ENCODE measurements around the gene TTC23L. TPM values are rescaled to one million over a fixed set of nuclear protein-coding genes. Genes with fewer than 3 reads are reported as not detected.

The TTC23L gene
- total RNA-seq, 4 donors from 2014 or later = 0.48 to 7.0 (median 0.78) TPM

GRCh38 chr5:34930870-34931269 lies 91.9 kb downstream of the TTC23L start:
- no peak overlapping the region for H3K27ac ChIP-seq
- no peaks in the 10 kb centered on the region for H3K27me3 ChIP-seq
- no peaks in the 10 kb centered on the region for H3K9me3 ChIP-seq
- H3K4me1 ChIP-seq = peaks cover 38% of the 10 kb centered on the region
- DNase-seq (ENCODE audit: low spot score in 2 of 2) = no peak
- no peak for TF ChIP-seq POLR2A (IDR thresholded peaks at IDR 0.05)
- no peak for TF ChIP-seq POLR2AphosphoS5 (IDR thresholded peaks at IDR 0.05)
- no peak for TF ChIP-seq EP300 (IDR thresholded peaks at IDR 0.05)
- TF ChIP-seq, protein P1, sequence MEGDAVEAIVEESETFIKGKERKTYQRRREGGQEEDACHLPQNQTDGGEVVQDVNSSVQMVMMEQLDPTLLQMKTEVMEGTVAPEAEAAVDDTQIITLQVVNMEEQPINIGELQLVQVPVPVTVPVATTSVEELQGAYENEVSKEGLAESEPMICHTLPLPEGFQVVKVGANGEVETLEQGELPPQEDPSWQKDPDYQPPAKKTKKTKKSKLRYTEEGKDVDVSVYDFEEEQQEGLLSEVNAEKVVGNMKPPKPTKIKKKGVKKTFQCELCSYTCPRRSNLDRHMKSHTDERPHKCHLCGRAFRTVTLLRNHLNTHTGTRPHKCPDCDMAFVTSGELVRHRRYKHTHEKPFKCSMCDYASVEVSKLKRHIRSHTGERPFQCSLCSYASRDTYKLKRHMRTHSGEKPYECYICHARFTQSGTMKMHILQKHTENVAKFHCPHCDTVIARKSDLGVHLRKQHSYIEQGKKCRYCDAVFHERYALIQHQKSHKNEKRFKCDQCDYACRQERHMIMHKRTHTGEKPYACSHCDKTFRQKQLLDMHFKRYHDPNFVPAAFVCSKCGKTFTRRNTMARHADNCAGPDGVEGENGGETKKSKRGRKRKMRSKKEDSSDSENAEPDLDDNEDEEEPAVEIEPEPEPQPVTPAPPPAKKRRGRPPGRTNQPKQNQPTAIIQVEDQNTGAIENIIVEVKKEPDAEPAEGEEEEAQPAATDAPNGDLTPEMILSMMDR (IDR thresholded peaks at IDR 0.05) = no peak
- H3K36me3 ChIP-seq = peaks cover 9% of the 10 kb centered on the region
- 66% methylated on average over 4 of the region's 4 CpGs for WGBS
- peak overlapping the region; percentile 96 for H3K4me3 ChIP-seq

DNA sequence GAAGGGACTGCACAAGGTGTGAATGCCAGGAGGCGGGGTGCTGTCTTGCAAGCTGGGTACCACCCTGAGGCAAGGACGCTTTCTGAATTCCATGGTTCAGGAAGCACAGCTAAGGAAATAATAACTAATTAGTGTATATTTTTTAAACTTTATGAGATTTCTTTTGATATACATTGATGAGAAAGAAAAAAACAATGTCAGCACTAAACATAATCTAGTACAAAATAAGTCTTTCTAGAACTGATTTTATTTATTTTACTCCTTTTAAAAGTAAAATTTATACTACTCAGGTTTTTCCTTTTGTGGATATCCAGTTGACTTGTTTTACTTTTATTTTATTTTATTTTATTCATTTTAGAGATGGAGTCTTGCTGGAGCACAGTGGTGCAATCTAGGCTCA lies 94.0 kb downstream of the TTC23L start:
- H3K36me3 ChIP-seq = peaks cover 20% of the 10 kb centered on the region
- DNase-seq (ENCODE audit: low spot score in 2 of 2) = no peak
- peaks cover 38% of the 10 kb centered on the region for H3K4me1 ChIP-seq
- 63% methylated on average over 2 of the region's 2 CpGs for WGBS
- H3K9me3 ChIP-seq = no peaks in the 10 kb centered on the region
- no peak overlapping the region for H3K27ac ChIP-seq
- no peaks in the 10 kb centered on the region for H3K27me3 ChIP-seq
- H3K4me3 ChIP-seq = no peak overlapping the region
- no peak for TF ChIP-seq EP300 (IDR thresholded peaks at IDR 0.05)
- TF ChIP-seq, protein P1 (IDR thresholded peaks at IDR 0.05) = no peak
- TF ChIP-seq POLR2A (IDR thresholded peaks at IDR 0.05) = no peak

DNA sequence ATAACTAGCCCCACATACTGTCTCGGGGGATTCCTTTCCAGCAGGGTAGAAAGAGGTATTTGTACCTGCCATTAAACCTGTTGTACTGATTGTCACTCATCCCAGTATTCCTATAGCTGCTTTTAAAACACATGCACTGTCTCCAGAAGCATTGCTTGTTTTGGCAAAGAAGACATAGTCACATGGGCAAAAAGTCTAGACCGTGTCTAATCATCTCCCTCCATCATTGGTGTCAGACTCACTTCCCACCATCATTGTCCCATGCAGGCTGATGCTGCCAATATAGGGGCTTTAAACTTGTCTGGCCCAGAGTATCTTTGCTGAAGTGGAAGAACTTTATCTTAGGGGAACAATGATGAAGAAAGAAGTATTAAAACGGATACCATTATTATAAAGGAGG lies 103.0 kb downstream of the TTC23L start:
- Histone ChIP-seq H3K4me1 (no peaks in the 10 kb centered on the region), H3K9me3 (no peaks in the 10 kb centered on the region), H3K27ac (no peak overlapping the region), H3K27me3 (no peaks in the 10 kb centered on the region), H3K36me3 (peaks cover 75% of the 10 kb centered on the region), H3K4me3 (no peak overlapping the region)
- TF ChIP-seq POLR2A (IDR thresholded peaks at IDR 0.05) (no peak), POLR2AphosphoS5 (IDR thresholded peaks at IDR 0.05) (no peak), EP300 (IDR thresholded peaks at IDR 0.05) (no peak)
- TF ChIP-seq, protein P1 (IDR thresholded peaks at IDR 0.05) = no peak
- no peak for DNase-seq (ENCODE audit: low spot score in 2 of 2)
- WGBS = 87% methylated on average over 3 of the region's 3 CpGs

DNA sequence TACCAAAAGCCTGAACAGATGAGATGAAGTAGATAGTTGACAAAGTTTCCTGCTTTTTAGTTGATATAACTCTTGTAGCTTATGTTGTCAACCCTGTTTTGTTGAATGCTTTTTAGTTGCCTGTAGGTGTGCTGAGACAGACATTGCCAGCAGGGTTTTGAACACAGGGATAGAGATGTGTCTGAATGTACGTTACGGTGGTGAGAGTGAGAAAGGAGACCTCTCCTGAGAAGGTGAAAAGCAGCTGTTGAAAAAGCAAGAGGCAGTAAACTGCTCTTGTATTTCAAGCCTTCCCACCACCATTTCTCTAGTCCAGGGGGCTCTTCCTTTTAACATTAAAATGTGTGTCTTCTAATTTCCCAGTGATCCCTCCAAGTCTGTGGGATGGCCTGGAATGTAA lies 105.1 kb downstream of the TTC23L start:
- Histone ChIP-seq H3K36me3 (peaks cover 54% of the 10 kb centered on the region), H3K4me3 (no peak overlapping the region), H3K27ac (no peak overlapping the region), H3K27me3 (no peaks in the 10 kb centered on the region), H3K9me3 (no peaks in the 10 kb centered on the region), H3K4me1 (no peaks in the 10 kb centered on the region)
- no peak for DNase-seq (ENCODE audit: low spot score in 2 of 2)
- TF ChIP-seq POLR2AphosphoS5 (IDR thresholded peaks at IDR 0.05) = no peak
- TF ChIP-seq, protein P1 (IDR thresholded peaks at IDR 0.05) = no peak
- TF ChIP-seq POLR2A (IDR thresholded peaks at IDR 0.05) = no peak
- no peak for TF ChIP-seq EP300 (IDR thresholded peaks at IDR 0.05)
- 100% methylated on average over 2 of the region's 2 CpGs for WGBS

GRCh38 chr5:34944460-34945047 lies 105.6 kb downstream of the TTC23L start:
- WGBS = 91% methylated on average over 11 of the region's 11 CpGs
- Histone ChIP-seq H3K4me1 (no peaks in the 10 kb centered on the region), H3K36me3 (peaks cover 59% of the 10 kb centered on the region), H3K27ac (no peak overlapping the region), H3K9me3 (no peaks in the 10 kb centered on the region), H3K4me3 (no peak overlapping the region), H3K27me3 (no peaks in the 10 kb centered on the region)
- TF ChIP-seq, protein P1 (IDR thresholded peaks at IDR 0.05) = no peak
- TF ChIP-seq POLR2AphosphoS5 (IDR thresholded peaks at IDR 0.05) = no peak
- no peak for TF ChIP-seq POLR2A (IDR thresholded peaks at IDR 0.05)
- no peak for TF ChIP-seq EP300 (IDR thresholded peaks at IDR 0.05)
- DNase-seq (ENCODE audit: low spot score in 2 of 2) = no peak

Other genes starting within 250 kb of the TTC23L start
- gene RAI14, start 182.8 kb upstream of the TTC23L start, total RNA-seq = 10 to 100 TPM; 24.2 to 40.1 (median 28.0) TPM
- gene RAD1, start 76.3 kb downstream of the TTC23L start, total RNA-seq = 10 to 100 TPM; 11.4 to 29.9 (median 17.7) TPM
- gene BRIX1, start 76.5 kb downstream of the TTC23L start, total RNA-seq = 10 to 100 TPM; 21.9 to 33.3 (median 29.8) TPM
- gene DNAJC21, start 90.4 kb downstream of the TTC23L start, total RNA-seq = 10 to 100 TPM; 19.1 to 40.6 (median 25.8) TPM
- gene AGXT2, start 208.8 kb downstream of the TTC23L start, total RNA-seq = not detected

Measured in suprapubic skin (tissue), 4 donors.